Measurements from ENCODE around the gene HPS4.

DNA sequence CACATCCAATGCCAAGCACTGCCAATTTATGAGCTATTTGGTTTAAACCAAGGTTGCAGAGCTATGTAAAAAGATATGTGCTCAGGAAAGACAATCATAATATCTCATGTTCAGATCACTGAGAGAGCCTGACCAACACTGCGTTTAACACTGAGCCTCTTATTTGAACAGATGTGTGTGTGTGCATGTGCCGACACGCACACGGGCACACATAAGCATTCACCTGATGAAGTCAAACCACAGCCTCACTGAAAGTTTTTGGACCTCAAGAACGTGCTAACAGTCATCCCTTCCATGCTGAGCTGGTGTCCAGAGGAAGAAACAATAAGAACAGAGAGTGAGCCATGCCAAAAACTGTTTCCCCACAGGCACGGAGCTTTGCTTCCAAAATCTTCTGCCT is 23.4 kb downstream of the HPS4 start:
- TF ChIP-seq, protein P1, sequence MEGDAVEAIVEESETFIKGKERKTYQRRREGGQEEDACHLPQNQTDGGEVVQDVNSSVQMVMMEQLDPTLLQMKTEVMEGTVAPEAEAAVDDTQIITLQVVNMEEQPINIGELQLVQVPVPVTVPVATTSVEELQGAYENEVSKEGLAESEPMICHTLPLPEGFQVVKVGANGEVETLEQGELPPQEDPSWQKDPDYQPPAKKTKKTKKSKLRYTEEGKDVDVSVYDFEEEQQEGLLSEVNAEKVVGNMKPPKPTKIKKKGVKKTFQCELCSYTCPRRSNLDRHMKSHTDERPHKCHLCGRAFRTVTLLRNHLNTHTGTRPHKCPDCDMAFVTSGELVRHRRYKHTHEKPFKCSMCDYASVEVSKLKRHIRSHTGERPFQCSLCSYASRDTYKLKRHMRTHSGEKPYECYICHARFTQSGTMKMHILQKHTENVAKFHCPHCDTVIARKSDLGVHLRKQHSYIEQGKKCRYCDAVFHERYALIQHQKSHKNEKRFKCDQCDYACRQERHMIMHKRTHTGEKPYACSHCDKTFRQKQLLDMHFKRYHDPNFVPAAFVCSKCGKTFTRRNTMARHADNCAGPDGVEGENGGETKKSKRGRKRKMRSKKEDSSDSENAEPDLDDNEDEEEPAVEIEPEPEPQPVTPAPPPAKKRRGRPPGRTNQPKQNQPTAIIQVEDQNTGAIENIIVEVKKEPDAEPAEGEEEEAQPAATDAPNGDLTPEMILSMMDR (IDR thresholded peaks at IDR 0.05; ENCODE audit: low read depth, low read length, missing input control), result no peak
- TF ChIP-seq RAD21 (IDR thresholded peaks at IDR 0.05) (no peak), TAF1 (conservative IDR thresholded peaks at IDR 0.05) (no peak), GABPA (IDR thresholded peaks at IDR 0.05 in 1 of 2, conservative IDR thresholded peaks at IDR 0.05 in 1 of 2) (no peak), RXRA (IDR thresholded peaks at IDR 0.05) (no peak), YY1 (IDR thresholded peaks at IDR 0.05) (no peak), JUND (IDR thresholded peaks at IDR 0.05) (no peak), FOXA1 (IDR thresholded peaks at IDR 0.05) (no peak)
- TF ChIP-seq, protein P2, sequence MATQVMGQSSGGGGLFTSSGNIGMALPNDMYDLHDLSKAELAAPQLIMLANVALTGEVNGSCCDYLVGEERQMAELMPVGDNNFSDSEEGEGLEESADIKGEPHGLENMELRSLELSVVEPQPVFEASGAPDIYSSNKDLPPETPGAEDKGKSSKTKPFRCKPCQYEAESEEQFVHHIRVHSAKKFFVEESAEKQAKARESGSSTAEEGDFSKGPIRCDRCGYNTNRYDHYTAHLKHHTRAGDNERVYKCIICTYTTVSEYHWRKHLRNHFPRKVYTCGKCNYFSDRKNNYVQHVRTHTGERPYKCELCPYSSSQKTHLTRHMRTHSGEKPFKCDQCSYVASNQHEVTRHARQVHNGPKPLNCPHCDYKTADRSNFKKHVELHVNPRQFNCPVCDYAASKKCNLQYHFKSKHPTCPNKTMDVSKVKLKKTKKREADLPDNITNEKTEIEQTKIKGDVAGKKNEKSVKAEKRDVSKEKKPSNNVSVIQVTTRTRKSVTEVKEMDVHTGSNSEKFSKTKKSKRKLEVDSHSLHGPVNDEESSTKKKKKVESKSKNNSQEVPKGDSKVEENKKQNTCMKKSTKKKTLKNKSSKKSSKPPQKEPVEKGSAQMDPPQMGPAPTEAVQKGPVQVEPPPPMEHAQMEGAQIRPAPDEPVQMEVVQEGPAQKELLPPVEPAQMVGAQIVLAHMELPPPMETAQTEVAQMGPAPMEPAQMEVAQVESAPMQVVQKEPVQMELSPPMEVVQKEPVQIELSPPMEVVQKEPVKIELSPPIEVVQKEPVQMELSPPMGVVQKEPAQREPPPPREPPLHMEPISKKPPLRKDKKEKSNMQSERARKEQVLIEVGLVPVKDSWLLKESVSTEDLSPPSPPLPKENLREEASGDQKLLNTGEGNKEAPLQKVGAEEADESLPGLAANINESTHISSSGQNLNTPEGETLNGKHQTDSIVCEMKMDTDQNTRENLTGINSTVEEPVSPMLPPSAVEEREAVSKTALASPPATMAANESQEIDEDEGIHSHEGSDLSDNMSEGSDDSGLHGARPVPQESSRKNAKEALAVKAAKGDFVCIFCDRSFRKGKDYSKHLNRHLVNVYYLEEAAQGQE (IDR thresholded peaks at IDR 0.05), result no peak
- TF ChIP-seq, protein P3, sequence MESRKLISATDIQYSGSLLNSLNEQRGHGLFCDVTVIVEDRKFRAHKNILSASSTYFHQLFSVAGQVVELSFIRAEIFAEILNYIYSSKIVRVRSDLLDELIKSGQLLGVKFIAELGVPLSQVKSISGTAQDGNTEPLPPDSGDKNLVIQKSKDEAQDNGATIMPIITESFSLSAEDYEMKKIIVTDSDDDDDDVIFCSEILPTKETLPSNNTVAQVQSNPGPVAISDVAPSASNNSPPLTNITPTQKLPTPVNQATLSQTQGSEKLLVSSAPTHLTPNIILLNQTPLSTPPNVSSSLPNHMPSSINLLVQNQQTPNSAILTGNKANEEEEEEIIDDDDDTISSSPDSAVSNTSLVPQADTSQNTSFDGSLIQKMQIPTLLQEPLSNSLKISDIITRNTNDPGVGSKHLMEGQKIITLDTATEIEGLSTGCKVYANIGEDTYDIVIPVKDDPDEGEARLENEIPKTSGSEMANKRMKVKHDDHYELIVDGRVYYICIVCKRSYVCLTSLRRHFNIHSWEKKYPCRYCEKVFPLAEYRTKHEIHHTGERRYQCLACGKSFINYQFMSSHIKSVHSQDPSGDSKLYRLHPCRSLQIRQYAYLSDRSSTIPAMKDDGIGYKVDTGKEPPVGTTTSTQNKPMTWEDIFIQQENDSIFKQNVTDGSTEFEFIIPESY (IDR thresholded peaks at IDR 0.05), result no peak
- TF ChIP-seq, protein P4, sequence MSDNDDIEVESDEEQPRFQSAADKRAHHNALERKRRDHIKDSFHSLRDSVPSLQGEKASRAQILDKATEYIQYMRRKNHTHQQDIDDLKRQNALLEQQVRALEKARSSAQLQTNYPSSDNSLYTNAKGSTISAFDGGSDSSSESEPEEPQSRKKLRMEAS (IDR thresholded peaks at IDR 0.05), result no peak
